SH-SY5Y (cell line): ENCODE measurements around the gene RAPGEFL1.

Experiments used
- GATA2 ChIP-seq: IDR thresholded peaks from 2 replicates; pipeline ENCODE4 v1.6.1; 2011; ENCODE audit warnings: mild to moderate bottlenecking, low read depth, low read length
- GATA3 ChIP-seq: IDR thresholded peaks from 2 replicates; pipeline ENCODE4 v1.6.1; 2011; ENCODE audit warnings: low read depth, mild to moderate bottlenecking, low read length, moderate library complexity

RAPGEFL1 gene

DNA sequence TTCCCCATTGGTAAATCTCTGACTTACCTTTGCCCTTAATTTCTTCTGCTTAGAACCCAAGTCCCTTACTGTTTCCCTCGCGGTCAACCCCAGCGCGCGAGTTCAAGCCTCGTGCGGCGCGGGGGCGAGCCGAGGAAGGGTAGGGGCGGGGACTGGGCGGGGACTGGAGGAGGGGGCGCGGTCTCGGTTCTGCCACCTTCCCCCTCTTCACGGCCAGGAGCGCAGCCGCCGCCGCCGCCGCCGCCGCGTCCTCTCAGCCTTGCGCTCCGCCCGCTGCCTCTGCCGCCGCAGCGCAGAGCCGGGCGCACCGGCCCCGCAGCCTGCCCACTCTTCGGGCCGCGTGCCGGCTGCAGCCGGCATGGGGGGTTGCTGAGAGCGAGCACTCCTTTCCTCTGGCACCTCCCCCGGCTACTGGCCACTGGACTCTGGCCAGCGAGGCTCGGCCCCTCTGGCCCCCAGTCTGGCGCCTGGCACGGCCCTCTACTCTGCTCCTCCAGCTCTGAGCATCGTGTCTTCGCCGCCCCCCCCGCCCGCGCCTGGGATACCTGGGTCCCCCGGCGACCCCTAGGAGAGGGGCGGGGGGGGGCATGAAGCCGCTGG is at the start of gene RAPGEFL1:
Gene RAPGEFL1, plus strand, starts transcription at position 196 of the 600 bp plus-strand sequence. Its CDS starts 392 bp downstream, at position 588.
- no peak for TF ChIP-seq GATA3
- TF ChIP-seq GATA2, result no peak

- TF ChIP-seq GATA2, result no peak
- no peak for TF ChIP-seq GATA3
Measured at GRCh38 chr17:40129498-40129897, 47.8 kb upstream of the RAPGEFL1 start.

DNA sequence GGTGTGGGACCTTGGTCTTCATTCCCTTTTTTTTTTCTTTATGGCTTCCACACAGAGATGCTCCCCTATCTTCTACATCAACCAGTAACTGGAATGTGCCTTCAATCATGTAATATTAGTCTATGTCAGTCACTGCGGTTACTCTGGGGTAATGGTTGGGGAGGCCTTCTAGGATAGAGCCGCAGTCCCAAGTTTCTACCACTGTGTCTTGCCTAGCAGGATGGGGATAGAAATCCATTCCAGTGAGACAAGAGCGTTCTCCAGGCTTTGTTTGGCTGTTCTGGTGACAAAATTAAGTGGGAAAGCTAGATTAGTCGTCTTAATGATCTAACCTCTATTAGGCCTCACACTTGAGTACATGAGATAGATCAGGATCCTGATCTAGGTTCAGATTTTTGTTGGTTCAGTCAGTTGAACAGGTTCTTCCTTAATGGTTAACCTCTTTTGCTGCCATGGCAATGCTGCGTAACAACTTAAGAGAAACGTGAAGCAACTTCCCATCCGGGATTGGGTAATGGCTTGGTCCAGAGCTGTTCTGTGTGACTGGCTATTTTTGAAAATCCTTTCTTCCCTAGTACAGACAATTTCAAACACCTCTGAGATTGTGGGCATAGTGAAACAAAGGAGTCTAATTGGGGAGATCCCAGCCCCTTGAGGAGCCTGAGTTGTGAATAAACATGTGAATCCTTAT is 46.8 kb upstream of the RAPGEFL1 start:
- TF ChIP-seq GATA3 (no peak), GATA2 (no peak)

DNA sequence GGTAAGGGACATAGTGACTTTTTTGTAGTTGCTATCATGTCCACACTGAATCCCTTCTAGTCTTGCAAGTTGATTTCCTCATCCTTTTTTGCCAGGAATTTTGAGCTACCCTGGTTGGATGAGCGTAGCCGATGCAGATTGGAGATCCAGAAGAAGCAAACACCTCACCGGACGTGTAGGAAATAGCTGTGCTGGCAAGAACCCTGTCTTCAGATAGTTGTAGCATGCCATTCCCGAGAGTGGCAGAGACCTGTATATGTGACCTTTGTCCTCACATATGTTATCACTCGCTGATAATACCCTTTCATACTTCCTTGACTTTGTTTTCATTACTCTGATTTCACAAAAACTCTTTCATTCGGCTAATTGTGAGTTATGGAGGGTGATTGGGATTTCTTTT is 43.1 kb upstream of the RAPGEFL1 start:
- TF ChIP-seq GATA3, result no peak
- TF ChIP-seq GATA2, result no peak

DNA sequence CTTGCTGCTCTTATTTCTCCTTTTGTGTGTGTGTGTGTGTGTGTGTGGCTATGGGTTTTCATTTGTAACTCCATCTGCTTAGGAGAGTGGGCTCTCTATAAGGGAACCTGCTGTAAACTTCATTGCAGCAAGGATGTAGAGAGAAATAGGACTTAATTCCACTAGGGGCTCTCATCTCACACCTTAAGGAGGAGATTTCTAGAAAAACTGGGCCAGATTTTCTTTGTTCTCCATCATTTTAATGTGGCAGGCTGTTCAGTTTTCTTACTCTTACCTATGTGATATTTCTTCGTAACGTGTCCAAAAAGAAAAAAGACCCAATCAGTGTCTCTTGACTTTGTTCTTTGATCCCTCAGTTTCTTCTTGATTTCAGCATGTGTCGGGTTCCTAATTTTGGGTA is 41.5 kb upstream of the RAPGEFL1 start:
- TF ChIP-seq GATA3 (no peak), GATA2 (no peak)

GRCh38 chr17:40139566-40140058 is 37.7 kb upstream of the RAPGEFL1 start:
- TF ChIP-seq GATA3 (no peak), GATA2 (no peak)

- TF ChIP-seq GATA2 (no peak), GATA3 (no peak)
Measured at GRCh38 chr17:40145476-40145875, 31.8 kb upstream of the RAPGEFL1 start.

- TF ChIP-seq GATA2 (no peak), GATA3 (no peak)
Measured at GRCh38 chr17:40148527-40148926, 28.7 kb upstream of the RAPGEFL1 start.

DNA sequence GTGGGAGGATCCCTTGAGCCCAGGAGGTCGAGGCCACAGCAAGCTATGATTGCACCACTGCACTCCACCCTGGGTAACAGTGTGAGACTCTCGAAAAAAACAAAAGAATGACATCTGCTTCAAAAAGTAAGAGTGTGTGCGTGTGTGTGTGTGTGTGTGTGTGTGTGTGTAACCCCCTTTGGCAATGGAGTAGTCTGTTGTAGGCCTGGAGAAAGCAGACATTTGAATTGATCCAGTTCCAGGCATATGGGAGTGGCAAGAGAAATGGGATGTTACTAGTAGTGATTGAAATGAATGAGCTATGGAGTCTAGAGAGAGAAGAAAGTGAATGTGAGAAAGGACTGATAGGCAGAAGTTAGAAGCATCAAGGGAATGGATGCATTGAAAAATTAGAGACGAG is 27.0 kb upstream of the RAPGEFL1 start:
- TF ChIP-seq GATA3 (no peak), GATA2 (no peak)

DNA sequence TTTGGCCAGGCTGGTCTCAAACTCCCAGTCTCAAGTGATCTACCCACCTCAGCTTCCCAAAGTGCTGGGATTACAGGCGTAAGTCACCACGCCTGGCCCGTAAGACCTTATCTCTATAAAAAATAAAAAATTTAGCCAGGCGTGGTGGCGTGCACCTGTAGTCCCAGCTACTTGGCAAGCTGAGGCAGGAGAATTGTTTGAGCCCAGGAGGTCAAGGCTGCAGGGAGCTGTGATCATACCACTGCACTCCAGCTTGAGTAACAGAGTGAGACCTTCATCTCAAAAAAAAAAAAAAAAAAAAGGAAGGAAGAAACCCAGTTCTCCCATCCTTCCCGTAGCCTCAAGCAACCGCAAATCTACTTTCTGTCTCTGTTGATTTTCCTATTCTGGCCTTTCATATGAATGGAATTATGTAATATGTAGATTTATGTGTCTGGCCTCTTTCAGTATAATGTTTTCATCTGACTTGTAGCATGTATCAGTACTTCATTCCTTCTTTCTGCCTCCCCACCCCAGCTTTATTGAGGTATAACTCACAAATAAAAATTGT is 25.8 kb upstream of the RAPGEFL1 start:
- TF ChIP-seq GATA3 (no peak), GATA2 (no peak)

GRCh38 chr17:40153603-40154236 is 23.6 kb upstream of the RAPGEFL1 start:
- no peak for TF ChIP-seq GATA3
- no peak for TF ChIP-seq GATA2

DNA sequence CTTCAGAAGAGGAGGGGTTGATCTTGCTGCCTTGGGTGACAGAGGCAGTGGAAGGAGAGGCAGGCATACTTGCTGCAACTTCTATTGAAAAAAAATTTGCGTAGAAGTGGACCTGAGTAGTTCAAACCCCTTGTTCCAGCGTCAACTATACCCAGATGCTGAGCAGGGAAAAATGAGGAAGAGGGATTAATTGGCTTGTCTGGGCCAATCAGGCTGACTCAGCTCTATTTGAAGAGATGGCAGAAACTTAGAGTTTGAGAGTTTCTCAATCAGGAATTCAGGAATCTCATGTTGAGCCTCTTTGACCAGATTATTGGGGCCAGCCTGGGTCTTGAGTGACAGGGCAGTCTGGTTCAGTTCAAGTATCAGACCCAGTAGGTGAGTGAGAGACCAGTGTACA is 19.3 kb upstream of the RAPGEFL1 start:
- no peak for TF ChIP-seq GATA3
- TF ChIP-seq GATA2, result no peak

DNA sequence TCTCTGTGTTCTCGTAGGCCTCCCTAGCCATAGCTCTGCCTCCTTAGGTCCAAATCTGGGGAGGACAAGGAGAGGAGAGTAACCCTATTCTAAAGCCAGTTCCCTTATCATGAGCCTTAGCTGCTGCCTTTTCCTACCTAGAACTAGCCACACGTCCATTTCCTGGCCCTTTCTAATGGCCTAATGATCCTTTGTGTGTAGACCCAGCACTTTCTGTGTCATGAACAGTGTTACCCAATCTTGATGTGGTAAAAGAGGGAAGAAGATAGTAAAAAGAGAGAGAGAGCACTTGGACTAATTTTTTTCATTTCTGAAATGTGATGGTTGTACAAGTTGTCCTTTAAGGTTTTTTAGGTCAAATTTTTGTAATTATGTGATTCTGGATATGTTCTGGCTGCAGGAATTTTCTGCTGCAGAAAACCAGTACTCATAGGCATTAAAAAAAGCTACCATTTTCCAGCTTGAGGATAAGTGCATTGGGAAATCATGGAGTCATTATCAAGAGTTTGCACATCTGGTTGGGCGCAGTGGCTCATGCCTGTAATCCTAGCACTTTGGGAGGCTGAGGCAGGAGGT is 18.7 kb upstream of the RAPGEFL1 start:
- TF ChIP-seq GATA3 (no peak), GATA2 (no peak)

GRCh38 chr17:40159456-40159855 is 17.8 kb upstream of the RAPGEFL1 start:
- TF ChIP-seq GATA2, result no peak
- TF ChIP-seq GATA3, result no peak
